Measurements from ENCODE around the gene HTR5A.

- TF ChIP-seq CTCF (tag by site-specific recombination; IDR thresholded peaks at IDR 0.05) (no peak), ZNF202 (tag by site-specific recombination; IDR thresholded peaks at IDR 0.05; ENCODE audit: borderline replicate concordance) (no peak), HOXD13 (CRISPR knock-in tag; IDR thresholded peaks at IDR 0.05; ENCODE audit: borderline replicate concordance) (no peak), ZNF157 (tag by site-specific recombination; IDR thresholded peaks at IDR 0.05) (no peak), ZNF280D (tag by site-specific recombination; IDR thresholded peaks at IDR 0.05) (no peak)
- TF ChIP-seq, protein P1, sequence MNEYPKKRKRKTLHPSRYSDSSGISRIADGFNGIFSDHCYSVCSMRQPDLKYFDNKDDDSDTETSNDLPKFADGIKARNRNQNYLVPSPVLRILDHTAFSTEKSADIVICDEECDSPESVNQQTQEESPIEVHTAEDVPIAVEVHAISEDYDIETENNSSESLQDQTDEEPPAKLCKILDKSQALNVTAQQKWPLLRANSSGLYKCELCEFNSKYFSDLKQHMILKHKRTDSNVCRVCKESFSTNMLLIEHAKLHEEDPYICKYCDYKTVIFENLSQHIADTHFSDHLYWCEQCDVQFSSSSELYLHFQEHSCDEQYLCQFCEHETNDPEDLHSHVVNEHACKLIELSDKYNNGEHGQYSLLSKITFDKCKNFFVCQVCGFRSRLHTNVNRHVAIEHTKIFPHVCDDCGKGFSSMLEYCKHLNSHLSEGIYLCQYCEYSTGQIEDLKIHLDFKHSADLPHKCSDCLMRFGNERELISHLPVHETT (tag by site-specific recombination; IDR thresholded peaks at IDR 0.05): no peak
- TF ChIP-seq, protein P2, sequence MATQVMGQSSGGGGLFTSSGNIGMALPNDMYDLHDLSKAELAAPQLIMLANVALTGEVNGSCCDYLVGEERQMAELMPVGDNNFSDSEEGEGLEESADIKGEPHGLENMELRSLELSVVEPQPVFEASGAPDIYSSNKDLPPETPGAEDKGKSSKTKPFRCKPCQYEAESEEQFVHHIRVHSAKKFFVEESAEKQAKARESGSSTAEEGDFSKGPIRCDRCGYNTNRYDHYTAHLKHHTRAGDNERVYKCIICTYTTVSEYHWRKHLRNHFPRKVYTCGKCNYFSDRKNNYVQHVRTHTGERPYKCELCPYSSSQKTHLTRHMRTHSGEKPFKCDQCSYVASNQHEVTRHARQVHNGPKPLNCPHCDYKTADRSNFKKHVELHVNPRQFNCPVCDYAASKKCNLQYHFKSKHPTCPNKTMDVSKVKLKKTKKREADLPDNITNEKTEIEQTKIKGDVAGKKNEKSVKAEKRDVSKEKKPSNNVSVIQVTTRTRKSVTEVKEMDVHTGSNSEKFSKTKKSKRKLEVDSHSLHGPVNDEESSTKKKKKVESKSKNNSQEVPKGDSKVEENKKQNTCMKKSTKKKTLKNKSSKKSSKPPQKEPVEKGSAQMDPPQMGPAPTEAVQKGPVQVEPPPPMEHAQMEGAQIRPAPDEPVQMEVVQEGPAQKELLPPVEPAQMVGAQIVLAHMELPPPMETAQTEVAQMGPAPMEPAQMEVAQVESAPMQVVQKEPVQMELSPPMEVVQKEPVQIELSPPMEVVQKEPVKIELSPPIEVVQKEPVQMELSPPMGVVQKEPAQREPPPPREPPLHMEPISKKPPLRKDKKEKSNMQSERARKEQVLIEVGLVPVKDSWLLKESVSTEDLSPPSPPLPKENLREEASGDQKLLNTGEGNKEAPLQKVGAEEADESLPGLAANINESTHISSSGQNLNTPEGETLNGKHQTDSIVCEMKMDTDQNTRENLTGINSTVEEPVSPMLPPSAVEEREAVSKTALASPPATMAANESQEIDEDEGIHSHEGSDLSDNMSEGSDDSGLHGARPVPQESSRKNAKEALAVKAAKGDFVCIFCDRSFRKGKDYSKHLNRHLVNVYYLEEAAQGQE (tag by site-specific recombination; IDR thresholded peaks at IDR 0.05): no peak
- TF ChIP-seq, protein P3, sequence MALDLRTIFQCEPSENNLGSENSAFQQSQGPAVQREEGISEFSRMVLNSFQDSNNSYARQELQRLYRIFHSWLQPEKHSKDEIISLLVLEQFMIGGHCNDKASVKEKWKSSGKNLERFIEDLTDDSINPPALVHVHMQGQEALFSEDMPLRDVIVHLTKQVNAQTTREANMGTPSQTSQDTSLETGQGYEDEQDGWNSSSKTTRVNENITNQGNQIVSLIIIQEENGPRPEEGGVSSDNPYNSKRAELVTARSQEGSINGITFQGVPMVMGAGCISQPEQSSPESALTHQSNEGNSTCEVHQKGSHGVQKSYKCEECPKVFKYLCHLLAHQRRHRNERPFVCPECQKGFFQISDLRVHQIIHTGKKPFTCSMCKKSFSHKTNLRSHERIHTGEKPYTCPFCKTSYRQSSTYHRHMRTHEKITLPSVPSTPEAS (tag by site-specific recombination; IDR thresholded peaks at IDR 0.05): no peak
Observed at GRCh38 chr7:155132431-155132830, 62.3 kb downstream of the HTR5A start.

Measured in HEK293 (cell line).